GM12878 (cell line): ENCODE data around the gene C6orf52. TPM values are rescaled to one million over a fixed set of nuclear protein-coding genes. Genes with fewer than 3 reads are reported as not detected.

ENCODE experiments used
- E2F8 ChIP-seq: fragments of 450-650 bp; IDR thresholded peaks from 2 replicates; pipeline ENCODE4 v1.6.1; 2018; ENCODE audit warnings: mild to moderate bottlenecking, low read depth, moderate library complexity; ENCODE audit not compliant: partially characterized antibody
- IRF5 ChIP-seq: fragments of 450-650 bp; IDR thresholded peaks from 2 replicates; pipeline ENCODE4 v1.6.1; 2017; ENCODE audit warnings: borderline replicate concordance
- NR2C1 ChIP-seq: fragments of 450-650 bp; IDR thresholded peaks from 2 replicates; pipeline ENCODE4 v1.6.1; 2017; ENCODE audit warnings: antibody characterized with exemption, mild to moderate bottlenecking, moderate library complexity
- POU2F2 ChIP-seq: IDR thresholded peaks from 3 replicates; pipeline ENCODE4 v1.6.1; 2011; ENCODE audit warnings: low read depth, mild to moderate bottlenecking, low read length, borderline replicate concordance
- RUNX3 ChIP-seq: IDR thresholded peaks from 2 replicates; pipeline ENCODE4 v1.6.1; 2012; ENCODE audit warnings: low read length, inconsistent platforms
- YBX1 ChIP-seq: fragments of 450-650 bp; IDR thresholded peaks from 2 replicates; pipeline ENCODE4 v1.6.1; 2016; ENCODE audit warnings: antibody characterized with exemption
- ZBTB33 ChIP-seq: fragments of 450-650 bp; IDR thresholded peaks from 2 replicates; pipeline ENCODE4 v1.6.1; 2017; ENCODE audit warnings: mild to moderate bottlenecking
- ZNF24 ChIP-seq: fragments of 450-650 bp; IDR thresholded peaks from 2 replicates; pipeline ENCODE4 v1.6.1; 2017; ENCODE audit warnings: antibody characterized with exemption, mild to moderate bottlenecking
- ZNF622 ChIP-seq: fragments of 450-650 bp; IDR thresholded peaks from 2 replicates; pipeline ENCODE4 v1.6.1; 2017; ENCODE audit warnings: mild to moderate bottlenecking, inconsistent platforms
- polyA plus RNA-seq, 11 experiments: library from polyadenylated mRNA; depleted of rRNA in 4 of 11; unstranded in 6 of 11; stranded (reverse) in 5 of 11; fragments of >200 nt; fragmentation: Nextera tagmentation in 4 of 11; fragmentation: Illumina TruSeq in 1 of 11; extraction: Ambion mirVana in 4 of 11; extraction: Trizol in 1 of 11; gene quantifications; 1 replicate in 1 of 11; 2 replicates in 10 of 11; pipeline versions ENCODE4 v1.2.1 to v1.2.3, GENCODE V29; 2011 to 2016; ENCODE audit warnings: inconsistent platforms in 2 of 11, missing spikeins in 2 of 11, low read depth in 1 of 11
- total RNA-seq, 4 experiments: library from RNA; depleted of rRNA in 3 of 4; stranded (reverse); fragments of >200 nt in 3 of 4; fragmentation: Illumina TruSeq in 1 of 4; extraction: Trizol in 1 of 4; gene quantifications; 2 replicates each; pipeline versions ENCODE4 v1.2.1 to v1.2.3, GENCODE V29; 2013 to 2021
- TF ChIP-seq, protein P1 (sequence below): fragments of 450-650 bp; IDR thresholded peaks from 2 replicates; pipeline ENCODE4 v1.6.1; 2014; ENCODE audit warnings: mild to moderate bottlenecking
- TF ChIP-seq, protein P2 (sequence below): IDR thresholded peaks from 2 replicates; pipeline ENCODE4 v1.6.1; 2011; ENCODE audit warnings: borderline replicate concordance, low read depth, mild to moderate bottlenecking, moderate library complexity, low read length; ENCODE audit not compliant: insufficient read depth, poor library complexity, severe bottlenecking
- TF ChIP-seq, protein P3 (sequence below): fragments of 450-650 bp; IDR thresholded peaks from 2 replicates; pipeline ENCODE4 v1.6.1; 2016; ENCODE audit warnings: mild to moderate bottlenecking, moderate library complexity, borderline replicate concordance
- TF ChIP-seq, protein P4 (sequence below): fragments of 450-650 bp; IDR thresholded peaks from 2 replicates; pipeline ENCODE4 v1.6.1; 2017; ENCODE audit warnings: mild to moderate bottlenecking, low read depth, inconsistent platforms; ENCODE audit not compliant: poor library complexity, severe bottlenecking

C6orf52 gene
- total and polyA plus RNA-seq, 10 of the 15 experiments (the other 5 are each of a cell fraction or from before 2014, with no cell fraction given): 2.7 to 15.1 (median 4.9) TPM

- TF ChIP-seq ZBTB33: no peak
- TF ChIP-seq YBX1: no peak
- no peak for TF ChIP-seq E2F8
- TF ChIP-seq POU2F2: no peak
- no peak for TF ChIP-seq NR2C1
- TF ChIP-seq, protein P1, sequence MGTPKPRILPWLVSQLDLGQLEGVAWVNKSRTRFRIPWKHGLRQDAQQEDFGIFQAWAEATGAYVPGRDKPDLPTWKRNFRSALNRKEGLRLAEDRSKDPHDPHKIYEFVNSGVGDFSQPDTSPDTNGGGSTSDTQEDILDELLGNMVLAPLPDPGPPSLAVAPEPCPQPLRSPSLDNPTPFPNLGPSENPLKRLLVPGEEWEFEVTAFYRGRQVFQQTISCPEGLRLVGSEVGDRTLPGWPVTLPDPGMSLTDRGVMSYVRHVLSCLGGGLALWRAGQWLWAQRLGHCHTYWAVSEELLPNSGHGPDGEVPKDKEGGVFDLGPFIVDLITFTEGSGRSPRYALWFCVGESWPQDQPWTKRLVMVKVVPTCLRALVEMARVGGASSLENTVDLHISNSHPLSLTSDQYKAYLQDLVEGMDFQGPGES: no peak
- no peak for TF ChIP-seq ZNF24
- TF ChIP-seq, protein P2, sequence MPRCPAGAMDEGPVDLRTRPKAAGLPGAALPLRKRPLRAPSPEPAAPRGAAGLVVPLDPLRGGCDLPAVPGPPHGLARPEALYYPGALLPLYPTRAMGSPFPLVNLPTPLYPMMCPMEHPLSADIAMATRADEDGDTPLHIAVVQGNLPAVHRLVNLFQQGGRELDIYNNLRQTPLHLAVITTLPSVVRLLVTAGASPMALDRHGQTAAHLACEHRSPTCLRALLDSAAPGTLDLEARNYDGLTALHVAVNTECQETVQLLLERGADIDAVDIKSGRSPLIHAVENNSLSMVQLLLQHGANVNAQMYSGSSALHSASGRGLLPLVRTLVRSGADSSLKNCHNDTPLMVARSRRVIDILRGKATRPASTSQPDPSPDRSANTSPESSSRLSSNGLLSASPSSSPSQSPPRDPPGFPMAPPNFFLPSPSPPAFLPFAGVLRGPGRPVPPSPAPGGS: no peak
- TF ChIP-seq, protein P3, sequence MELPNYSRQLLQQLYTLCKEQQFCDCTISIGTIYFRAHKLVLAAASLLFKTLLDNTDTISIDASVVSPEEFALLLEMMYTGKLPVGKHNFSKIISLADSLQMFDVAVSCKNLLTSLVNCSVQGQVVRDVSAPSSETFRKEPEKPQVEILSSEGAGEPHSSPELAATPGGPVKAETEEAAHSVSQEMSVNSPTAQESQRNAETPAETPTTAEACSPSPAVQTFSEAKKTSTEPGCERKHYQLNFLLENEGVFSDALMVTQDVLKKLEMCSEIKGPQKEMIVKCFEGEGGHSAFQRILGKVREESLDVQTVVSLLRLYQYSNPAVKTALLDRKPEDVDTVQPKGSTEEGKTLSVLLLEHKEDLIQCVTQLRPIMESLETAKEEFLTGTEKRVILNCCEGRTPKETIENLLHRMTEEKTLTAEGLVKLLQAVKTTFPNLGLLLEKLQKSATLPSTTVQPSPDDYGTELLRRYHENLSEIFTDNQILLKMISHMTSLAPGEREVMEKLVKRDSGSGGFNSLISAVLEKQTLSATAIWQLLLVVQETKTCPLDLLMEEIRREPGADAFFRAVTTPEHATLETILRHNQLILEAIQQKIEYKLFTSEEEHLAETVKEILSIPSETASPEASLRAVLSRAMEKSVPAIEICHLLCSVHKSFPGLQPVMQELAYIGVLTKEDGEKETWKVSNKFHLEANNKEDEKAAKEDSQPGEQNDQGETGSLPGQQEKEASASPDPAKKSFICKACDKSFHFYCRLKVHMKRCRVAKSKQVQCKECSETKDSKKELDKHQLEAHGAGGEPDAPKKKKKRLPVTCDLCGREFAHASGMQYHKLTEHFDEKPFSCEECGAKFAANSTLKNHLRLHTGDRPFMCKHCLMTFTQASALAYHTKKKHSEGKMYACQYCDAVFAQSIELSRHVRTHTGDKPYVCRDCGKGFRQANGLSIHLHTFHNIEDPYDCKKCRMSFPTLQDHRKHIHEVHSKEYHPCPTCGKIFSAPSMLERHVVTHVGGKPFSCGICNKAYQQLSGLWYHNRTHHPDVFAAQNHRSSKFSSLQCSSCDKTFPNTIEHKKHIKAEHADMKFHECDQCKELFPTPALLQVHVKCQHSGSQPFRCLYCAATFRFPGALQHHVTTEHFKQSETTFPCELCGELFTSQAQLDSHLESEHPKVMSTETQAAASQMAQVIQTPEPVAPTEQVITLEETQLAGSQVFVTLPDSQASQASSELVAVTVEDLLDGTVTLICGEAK: peak; percentile 66; the same call in 1 of the 2 replicates
- TF ChIP-seq, protein P4, sequence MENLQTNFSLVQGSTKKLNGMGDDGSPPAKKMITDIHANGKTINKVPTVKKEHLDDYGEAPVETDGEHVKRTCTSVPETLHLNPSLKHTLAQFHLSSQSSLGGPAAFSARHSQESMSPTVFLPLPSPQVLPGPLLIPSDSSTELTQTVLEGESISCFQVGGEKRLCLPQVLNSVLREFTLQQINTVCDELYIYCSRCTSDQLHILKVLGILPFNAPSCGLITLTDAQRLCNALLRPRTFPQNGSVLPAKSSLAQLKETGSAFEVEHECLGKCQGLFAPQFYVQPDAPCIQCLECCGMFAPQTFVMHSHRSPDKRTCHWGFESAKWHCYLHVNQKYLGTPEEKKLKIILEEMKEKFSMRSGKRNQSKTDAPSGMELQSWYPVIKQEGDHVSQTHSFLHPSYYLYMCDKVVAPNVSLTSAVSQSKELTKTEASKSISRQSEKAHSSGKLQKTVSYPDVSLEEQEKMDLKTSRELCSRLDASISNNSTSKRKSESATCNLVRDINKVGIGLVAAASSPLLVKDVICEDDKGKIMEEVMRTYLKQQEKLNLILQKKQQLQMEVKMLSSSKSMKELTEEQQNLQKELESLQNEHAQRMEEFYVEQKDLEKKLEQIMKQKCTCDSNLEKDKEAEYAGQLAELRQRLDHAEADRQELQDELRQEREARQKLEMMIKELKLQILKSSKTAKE: no peak
- no peak for TF ChIP-seq ZNF622
- no peak for TF ChIP-seq IRF5
- peak; percentile 60 for TF ChIP-seq RUNX3
Measured at GRCh38 chr6:10722820-10723566, 28.6 kb upstream of the C6orf52 start, which contains the start of gene TMEM14C (continued).
